Measurements from ENCODE around the gene ZER1.
A peak's percentile ranks its signal among the peaks of the same experiment; 100 is the strongest.

The ZER1 gene

GRCh38 chr9:128765499-128765898 is 6.2 kb downstream of the ZER1 start:
- H3K4me1 ChIP-seq (ENCODE audit: insufficient read depth, low read length): peaks cover 12% of the 10 kb centered on the region
- no peaks in the 10 kb centered on the region for H3K9me3 ChIP-seq (ENCODE audit: low read length)
- H3K36me3 ChIP-seq (ENCODE audit: insufficient read depth, low read length): peaks cover 11% of the 10 kb centered on the region
- H3K4me3 ChIP-seq (ENCODE audit: low read depth in 1 of 2, low read length in 2 of 2): no peak overlapping the region
- no peak overlapping the region for H3K27ac ChIP-seq (ENCODE audit: low read depth, low read length)
- no peak overlapping the region for H3K9ac ChIP-seq (ENCODE audit: low read length)
- H3K27me3 ChIP-seq (ENCODE audit: control insufficient read depth in 1 of 2, insufficient read depth in 2 of 2, low read length in 2 of 2): no peaks in the 10 kb centered on the region

DNA sequence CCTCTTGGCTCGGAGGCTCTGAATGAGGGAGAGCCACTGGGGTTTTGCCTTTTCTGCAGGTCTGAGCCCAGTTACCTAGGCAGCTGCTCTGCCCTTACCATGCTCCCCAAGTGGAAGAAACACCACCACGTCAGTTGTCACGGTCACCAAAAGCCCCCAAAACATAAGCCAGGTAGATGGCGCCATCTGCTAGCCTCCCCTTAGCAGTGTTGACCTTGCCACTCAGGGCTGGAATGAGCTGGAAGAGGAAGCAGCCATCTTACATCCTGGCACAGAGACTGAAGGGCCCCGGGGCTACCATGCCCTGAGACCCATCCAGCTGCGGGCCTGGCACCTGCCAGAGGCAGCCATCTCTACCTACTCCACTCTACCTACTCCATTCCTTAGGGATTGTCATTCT is 7.4 kb downstream of the ZER1 start:
- H3K4me1 ChIP-seq (ENCODE audit: insufficient read depth, low read length): peaks cover 3% of the 10 kb centered on the region
- no peak overlapping the region for H3K27ac ChIP-seq (ENCODE audit: low read depth, low read length)

GRCh38 chr9:128762671-128763449 is 8.9 kb downstream of the ZER1 start:
- Histone ChIP-seq H3K4me1 (ENCODE audit: insufficient read depth, low read length) (no peaks in the 10 kb centered on the region), H3K9ac (ENCODE audit: low read length) (no peak overlapping the region), H3K9me3 (ENCODE audit: low read length) (no peaks in the 10 kb centered on the region), H3K27ac (ENCODE audit: low read depth, low read length) (no peak overlapping the region), H3K36me3 (ENCODE audit: insufficient read depth, low read length) (peaks cover 6% of the 10 kb centered on the region), H3K27me3 (ENCODE audit: control insufficient read depth in 1 of 2, insufficient read depth in 2 of 2, low read length in 2 of 2) (no peaks in the 10 kb centered on the region), H3K4me3 (ENCODE audit: low read depth in 1 of 2, low read length in 2 of 2) (no peak overlapping the region)

More for the DNA sequence above, 7.4 kb downstream of the ZER1 start:
- Histone ChIP-seq H3K36me3 (ENCODE audit: insufficient read depth, low read length) (peaks cover 11% of the 10 kb centered on the region), H3K9me3 (ENCODE audit: low read length) (no peaks in the 10 kb centered on the region), H3K4me3 (ENCODE audit: low read depth in 1 of 2, low read length in 2 of 2) (no peak overlapping the region), H3K27me3 (ENCODE audit: control insufficient read depth in 1 of 2, insufficient read depth in 2 of 2, low read length in 2 of 2) (no peaks in the 10 kb centered on the region), H3K9ac (ENCODE audit: low read length) (no peak overlapping the region)

- Histone ChIP-seq H3K4me3 (ENCODE audit: low read depth in 1 of 2, low read length in 2 of 2) (no peak overlapping the region), H3K9ac (ENCODE audit: low read length) (no peak overlapping the region), H3K36me3 (ENCODE audit: insufficient read depth, low read length) (peaks cover 16% of the 10 kb centered on the region), H3K9me3 (ENCODE audit: low read length) (no peaks in the 10 kb centered on the region), H3K4me1 (ENCODE audit: insufficient read depth, low read length) (no peaks in the 10 kb centered on the region), H3K27me3 (ENCODE audit: control insufficient read depth in 1 of 2, insufficient read depth in 2 of 2, low read length in 2 of 2) (no peaks in the 10 kb centered on the region), H3K27ac (ENCODE audit: low read depth, low read length) (no peak overlapping the region)
These were observed 14.1 kb downstream of the ZER1 start for GRCh38 chr9:128757602-128758001.

- H3K9ac ChIP-seq (ENCODE audit: low read length): no peak overlapping the region
- peaks cover 31% of the 10 kb centered on the region for H3K36me3 ChIP-seq (ENCODE audit: insufficient read depth, low read length)
- H3K9me3 ChIP-seq (ENCODE audit: low read length): no peaks in the 10 kb centered on the region
- H3K27ac ChIP-seq (ENCODE audit: low read depth, low read length): no peak overlapping the region
- H3K27me3 ChIP-seq (ENCODE audit: control insufficient read depth in 1 of 2, insufficient read depth in 2 of 2, low read length in 2 of 2): no peaks in the 10 kb centered on the region
- H3K4me1 ChIP-seq (ENCODE audit: insufficient read depth, low read length): no peaks in the 10 kb centered on the region
- no peak overlapping the region for H3K4me3 ChIP-seq (ENCODE audit: low read depth in 1 of 2, low read length in 2 of 2)
These were observed 18.1 kb downstream of the ZER1 start for GRCh38 chr9:128753627-128754026.

DNA sequence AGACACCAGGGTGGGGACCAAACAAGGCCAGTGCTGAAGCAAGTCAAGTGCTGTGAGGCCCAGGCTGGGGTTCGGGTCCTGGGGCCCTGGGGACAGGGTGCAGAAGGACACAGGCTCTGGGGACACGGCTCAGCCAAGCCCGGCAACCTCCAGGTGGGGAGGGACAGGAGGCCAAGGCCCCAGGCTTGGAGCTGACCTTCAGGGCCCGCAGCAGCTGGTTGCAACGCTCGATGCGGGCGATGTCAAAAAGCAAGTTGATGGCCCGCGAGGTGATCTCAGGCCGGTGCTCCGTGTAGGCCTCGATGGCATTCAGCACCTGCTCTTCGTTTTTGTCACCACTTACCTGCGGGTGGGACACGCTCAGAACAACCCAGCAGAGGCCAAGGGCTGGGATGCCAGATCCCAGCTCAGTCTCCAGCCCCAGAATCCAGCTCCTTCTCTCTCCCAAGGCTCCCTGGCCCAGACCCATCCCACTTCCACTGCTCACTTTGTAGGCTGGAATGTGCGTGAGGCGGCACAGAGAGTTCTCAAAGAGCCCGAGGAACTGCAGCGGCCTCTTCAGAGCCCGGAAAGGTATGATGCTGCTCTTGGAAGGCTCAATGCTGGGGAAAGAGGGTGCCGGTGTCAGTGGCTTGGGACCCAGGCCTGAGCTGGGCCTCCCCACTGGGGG is 20.7 kb downstream of the ZER1 start:
- H3K36me3 ChIP-seq (ENCODE audit: insufficient read depth, low read length): peaks cover 31% of the 10 kb centered on the region

DNA sequence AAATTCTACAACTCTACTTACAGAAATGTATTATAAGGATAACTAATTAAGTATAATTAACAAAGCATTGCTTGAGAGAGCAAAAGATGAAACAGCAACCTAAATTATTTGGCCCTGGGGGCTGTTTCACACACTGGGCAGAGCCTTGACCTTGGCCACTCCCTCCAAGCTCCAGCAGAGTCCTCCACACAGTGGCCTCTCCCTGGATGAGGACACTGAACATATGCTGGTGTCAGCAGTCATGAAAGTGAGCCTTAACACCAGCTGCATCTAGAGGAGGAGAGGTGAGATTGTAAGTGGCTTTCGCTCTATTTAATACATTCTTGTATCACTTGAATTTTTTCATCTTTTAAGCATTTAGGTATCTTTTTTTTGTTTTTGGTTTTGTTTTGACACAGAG is 24.5 kb downstream of the ZER1 start:
- Histone ChIP-seq H3K27ac (ENCODE audit: low read depth, low read length) (no peak overlapping the region), H3K4me1 (ENCODE audit: insufficient read depth, low read length) (no peaks in the 10 kb centered on the region), H3K9ac (ENCODE audit: low read length) (no peak overlapping the region), H3K36me3 (ENCODE audit: insufficient read depth, low read length) (peaks cover 13% of the 10 kb centered on the region), H3K9me3 (ENCODE audit: low read length) (no peaks in the 10 kb centered on the region), H3K27me3 (ENCODE audit: control insufficient read depth in 1 of 2, insufficient read depth in 2 of 2, low read length in 2 of 2) (no peaks in the 10 kb centered on the region), H3K4me3 (ENCODE audit: low read depth in 1 of 2, low read length in 2 of 2) (no peak overlapping the region)

More for the DNA sequence above, 20.7 kb downstream of the ZER1 start:
- Histone ChIP-seq H3K27ac (ENCODE audit: low read depth, low read length) (no peak overlapping the region), H3K9me3 (ENCODE audit: low read length) (no peaks in the 10 kb centered on the region), H3K27me3 (ENCODE audit: control insufficient read depth in 1 of 2, insufficient read depth in 2 of 2, low read length in 2 of 2) (no peaks in the 10 kb centered on the region), H3K9ac (ENCODE audit: low read length) (no peak overlapping the region), H3K4me3 (ENCODE audit: low read depth in 1 of 2, low read length in 2 of 2) (no peak overlapping the region), H3K4me1 (ENCODE audit: insufficient read depth, low read length) (no peaks in the 10 kb centered on the region)

DNA sequence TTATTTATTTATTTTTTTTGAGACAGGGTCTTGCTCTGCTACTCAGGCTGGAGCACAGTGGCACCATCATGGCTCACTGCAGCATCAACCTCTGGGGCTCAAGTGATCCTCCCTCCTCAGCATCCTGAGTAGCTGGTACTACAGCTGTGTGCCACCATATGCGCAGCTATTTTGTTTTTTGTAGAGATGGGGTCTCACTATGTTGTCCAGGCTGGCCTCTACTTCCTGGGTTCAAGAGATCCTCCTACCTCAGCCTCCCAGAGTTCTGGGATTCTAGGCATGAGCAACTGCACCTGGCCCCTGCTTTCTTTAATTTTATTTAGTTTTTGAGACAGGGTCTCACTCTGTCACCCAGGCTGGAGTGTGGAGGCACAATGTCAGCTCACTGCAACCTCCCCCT is 28.3 kb downstream of the ZER1 start:
- H3K36me3 ChIP-seq (ENCODE audit: insufficient read depth, low read length): peaks cover 28% of the 10 kb centered on the region
- H3K4me3 ChIP-seq (ENCODE audit: low read depth in 1 of 2, low read length in 2 of 2): no peak overlapping the region

DNA sequence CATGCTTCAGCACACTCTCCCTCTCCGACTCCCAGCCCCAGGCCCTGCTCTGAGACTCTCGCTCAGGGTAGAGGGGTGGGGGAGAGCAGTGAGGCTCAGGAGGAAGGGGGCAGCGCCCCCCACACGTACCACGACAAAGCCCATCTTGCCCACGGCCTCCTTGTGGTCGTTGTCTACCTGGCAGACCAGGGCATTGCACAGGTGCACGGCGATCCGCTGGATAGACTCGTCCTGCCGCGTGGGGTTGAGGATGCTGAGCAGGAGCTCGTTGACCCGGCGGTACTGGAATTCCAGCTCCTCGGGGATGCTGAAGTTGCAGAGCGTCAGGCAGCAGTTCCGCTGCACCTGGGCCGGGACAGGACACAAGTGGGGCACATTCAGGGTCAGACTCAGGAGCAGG is 29.3 kb downstream of the ZER1 start:
- Histone ChIP-seq H3K36me3 (ENCODE audit: insufficient read depth, low read length) (peaks cover 29% of the 10 kb centered on the region), H3K27ac (ENCODE audit: low read depth, low read length) (no peak overlapping the region), H3K9me3 (ENCODE audit: low read length) (no peaks in the 10 kb centered on the region), H3K27me3 (ENCODE audit: control insufficient read depth in 1 of 2, insufficient read depth in 2 of 2, low read length in 2 of 2) (no peaks in the 10 kb centered on the region), H3K9ac (ENCODE audit: low read length) (no peak overlapping the region), H3K4me3 (ENCODE audit: low read depth in 1 of 2, low read length in 2 of 2) (no peak overlapping the region), H3K4me1 (ENCODE audit: insufficient read depth, low read length) (no peaks in the 10 kb centered on the region)

More for the DNA sequence above, 28.3 kb downstream of the ZER1 start:
- Histone ChIP-seq H3K9ac (ENCODE audit: low read length) (no peak overlapping the region), H3K27ac (ENCODE audit: low read depth, low read length) (no peak overlapping the region), H3K9me3 (ENCODE audit: low read length) (no peaks in the 10 kb centered on the region), H3K27me3 (ENCODE audit: control insufficient read depth in 1 of 2, insufficient read depth in 2 of 2, low read length in 2 of 2) (no peaks in the 10 kb centered on the region), H3K4me1 (ENCODE audit: insufficient read depth, low read length) (no peaks in the 10 kb centered on the region)

GRCh38 chr9:128735373-128735772 is 36.4 kb downstream of the ZER1 start:
- H3K36me3 ChIP-seq (ENCODE audit: insufficient read depth, low read length): peaks cover 46% of the 10 kb centered on the region
- no peak overlapping the region for H3K9ac ChIP-seq (ENCODE audit: low read length)
- no peaks in the 10 kb centered on the region for H3K9me3 ChIP-seq (ENCODE audit: low read length)
- no peaks in the 10 kb centered on the region for H3K27me3 ChIP-seq (ENCODE audit: control insufficient read depth in 1 of 2, insufficient read depth in 2 of 2, low read length in 2 of 2)
- no peaks in the 10 kb centered on the region for H3K4me1 ChIP-seq (ENCODE audit: insufficient read depth, low read length)
- no peak overlapping the region for H3K4me3 ChIP-seq (ENCODE audit: low read depth in 1 of 2, low read length in 2 of 2)
- no peak overlapping the region for H3K27ac ChIP-seq (ENCODE audit: low read depth, low read length)

- Histone ChIP-seq H3K36me3 (ENCODE audit: insufficient read depth, low read length) (peaks cover 39% of the 10 kb centered on the region), H3K27me3 (ENCODE audit: control insufficient read depth in 1 of 2, insufficient read depth in 2 of 2, low read length in 2 of 2) (no peaks in the 10 kb centered on the region), H3K4me3 (ENCODE audit: low read depth in 1 of 2, low read length in 2 of 2) (no peak overlapping the region), H3K9ac (ENCODE audit: low read length) (no peak overlapping the region), H3K9me3 (ENCODE audit: low read length) (no peaks in the 10 kb centered on the region), H3K4me1 (ENCODE audit: insufficient read depth, low read length) (no peaks in the 10 kb centered on the region), H3K27ac (ENCODE audit: low read depth, low read length) (peak overlapping the region; percentile 42)
These were observed 38.5 kb downstream of the ZER1 start for GRCh38 chr9:128733256-128733655.

GRCh38 chr9:128732576-128732975 is 39.2 kb downstream of the ZER1 start:
- Histone ChIP-seq H3K9ac (ENCODE audit: low read length) (no peak overlapping the region), H3K36me3 (ENCODE audit: insufficient read depth, low read length) (peaks cover 39% of the 10 kb centered on the region), H3K9me3 (ENCODE audit: low read length) (no peaks in the 10 kb centered on the region), H3K4me1 (ENCODE audit: insufficient read depth, low read length) (no peaks in the 10 kb centered on the region), H3K4me3 (ENCODE audit: low read depth in 1 of 2, low read length in 2 of 2) (no peak overlapping the region), H3K27ac (ENCODE audit: low read depth, low read length) (no peak overlapping the region), H3K27me3 (ENCODE audit: control insufficient read depth in 1 of 2, insufficient read depth in 2 of 2, low read length in 2 of 2) (no peaks in the 10 kb centered on the region)

All from muscle layer of colon (tissue), 2 donors.